Activated CD8-positive, alpha-beta memory T cell treated with anti-CD3 and anti-CD28 coated beads for 24 hours (primary cell): ENCODE results near the gene OVAAL.

Source experiments
- DNase-seq: peaks from one replicate; pipeline ENCODE4 v3.0.0-alpha.2; 2020

Gene OVAAL

DNA sequence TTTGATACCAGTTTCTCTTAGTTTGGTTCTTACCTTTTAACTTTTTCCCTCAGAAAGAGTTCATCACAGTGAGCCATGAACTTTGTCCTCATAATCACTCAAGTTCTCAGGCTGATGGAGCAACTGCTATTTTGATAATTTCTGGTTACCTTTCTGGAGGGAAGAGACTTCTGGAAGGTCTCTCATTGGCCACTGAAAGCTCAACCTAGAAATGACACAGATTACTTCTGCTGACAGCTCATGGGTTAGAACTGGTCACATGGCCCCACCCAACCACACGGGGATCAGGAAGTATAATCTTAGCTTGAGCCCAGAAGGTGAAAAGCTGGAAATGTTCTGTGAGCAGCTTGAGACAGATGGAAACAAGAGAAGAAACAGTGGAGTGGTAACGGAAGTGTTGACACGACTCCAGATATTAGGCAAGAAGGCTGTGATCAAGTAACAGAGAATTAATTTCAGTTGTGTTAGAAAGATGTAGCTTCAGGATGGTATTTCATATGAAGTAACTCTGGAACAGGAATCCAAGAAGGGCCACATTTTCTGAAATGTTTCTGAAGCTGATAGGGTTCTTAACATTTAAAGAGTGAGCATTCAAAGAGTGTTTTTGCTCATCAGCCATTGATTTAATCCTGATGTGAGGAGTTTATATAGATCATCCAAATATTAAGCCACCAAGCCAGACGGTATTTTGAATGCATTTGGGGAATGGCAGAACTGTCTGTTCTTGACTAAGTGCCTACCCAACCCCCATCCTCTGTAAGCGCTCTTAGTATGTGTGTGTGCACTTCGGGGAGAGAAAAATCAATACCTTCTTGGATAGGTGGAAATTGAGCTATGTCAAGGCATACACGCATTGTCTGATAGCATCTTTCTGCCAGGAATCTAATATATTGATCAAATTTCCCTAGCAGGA, 51.1 kb downstream of the OVAAL start:
- DNase-seq = no peak

- DNase-seq = no peak
Observed at GRCh38 chr1:180610556-180611015, 51.8 kb downstream of the OVAAL start.

- no peak for DNase-seq
Observed at GRCh38 chr1:180611016-180611930, 52.5 kb downstream of the OVAAL start.

GRCh38 chr1:180612632-180613031, 53.9 kb downstream of the OVAAL start:
- no peak for DNase-seq

DNA sequence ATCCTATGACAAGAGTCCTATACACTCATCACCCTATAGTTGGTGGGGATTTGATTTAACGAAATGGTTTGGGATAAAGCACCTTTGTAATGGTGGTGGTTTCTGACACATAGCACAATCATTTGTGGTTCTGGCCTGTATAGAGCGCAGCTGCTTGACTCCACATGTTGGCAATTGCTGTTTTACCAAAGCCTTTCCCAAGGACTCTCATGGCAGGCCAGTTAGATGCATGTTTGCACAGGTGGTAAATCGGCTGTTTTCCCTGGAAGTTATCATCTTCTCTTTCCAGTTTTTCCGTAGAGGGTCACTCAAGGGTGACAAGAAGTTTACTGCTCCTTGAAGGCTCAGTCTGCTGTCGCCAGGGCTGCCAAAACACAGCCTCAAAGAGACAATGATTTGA, 56.0 kb downstream of the OVAAL start:
- no peak for DNase-seq

DNA sequence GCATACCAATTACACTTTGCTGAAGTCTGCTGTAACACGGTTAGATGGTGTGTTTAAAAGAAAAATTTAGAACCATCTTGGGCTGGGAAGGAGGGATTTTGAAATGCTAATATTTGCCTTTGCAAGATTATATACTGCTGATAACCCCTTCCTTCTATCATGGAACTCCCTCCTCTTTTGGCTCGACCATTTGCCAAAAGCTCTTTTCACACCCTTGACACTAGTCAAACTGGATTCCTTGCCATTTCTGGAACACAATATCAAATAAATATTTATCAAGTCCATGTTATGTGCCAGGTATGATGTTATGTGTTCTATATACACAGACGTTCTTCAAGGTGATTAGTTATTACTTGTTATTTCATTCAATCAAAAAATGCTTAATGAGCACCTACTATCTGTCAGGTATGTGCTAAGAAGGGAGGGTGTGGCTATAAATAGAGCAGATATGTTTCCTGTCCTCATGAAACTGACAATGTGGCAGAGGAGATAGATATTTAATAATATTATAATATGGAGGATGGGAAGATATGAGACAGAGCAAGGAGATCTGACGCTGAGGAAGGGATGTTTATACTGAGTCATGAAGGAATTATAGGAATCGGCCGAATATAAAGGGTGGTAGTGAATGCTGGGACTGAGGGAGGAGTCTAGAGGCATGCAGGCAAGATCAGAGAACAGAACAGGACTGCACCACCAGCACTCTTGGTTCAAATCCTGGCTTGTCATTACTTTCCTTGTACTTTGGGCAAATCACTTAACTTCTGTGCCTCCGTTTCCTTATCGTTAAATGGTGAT, 56.9 kb downstream of the OVAAL start:
- no peak for DNase-seq
